ENCODE results near the gene MYRIP.

- TF ChIP-seq ETV6 (CRISPR knock-in tag; IDR thresholded peaks at IDR 0.05) (no peak), ZNF121 (CRISPR knock-in tag; IDR thresholded peaks at IDR 0.05) (no peak), SP1 (CRISPR knock-in tag; conservative IDR thresholded peaks at IDR 0.05) (no peak), AR (CRISPR knock-in tag; IDR thresholded peaks at IDR 0.05) (no peak), JUN (CRISPR knock-in tag; IDR thresholded peaks at IDR 0.05) (no peak), CREB1 (CRISPR knock-in tag; IDR thresholded peaks at IDR 0.05) (no peak), CREM (CRISPR knock-in tag; IDR thresholded peaks at IDR 0.05) (no peak)
- TF ChIP-seq, protein P1, sequence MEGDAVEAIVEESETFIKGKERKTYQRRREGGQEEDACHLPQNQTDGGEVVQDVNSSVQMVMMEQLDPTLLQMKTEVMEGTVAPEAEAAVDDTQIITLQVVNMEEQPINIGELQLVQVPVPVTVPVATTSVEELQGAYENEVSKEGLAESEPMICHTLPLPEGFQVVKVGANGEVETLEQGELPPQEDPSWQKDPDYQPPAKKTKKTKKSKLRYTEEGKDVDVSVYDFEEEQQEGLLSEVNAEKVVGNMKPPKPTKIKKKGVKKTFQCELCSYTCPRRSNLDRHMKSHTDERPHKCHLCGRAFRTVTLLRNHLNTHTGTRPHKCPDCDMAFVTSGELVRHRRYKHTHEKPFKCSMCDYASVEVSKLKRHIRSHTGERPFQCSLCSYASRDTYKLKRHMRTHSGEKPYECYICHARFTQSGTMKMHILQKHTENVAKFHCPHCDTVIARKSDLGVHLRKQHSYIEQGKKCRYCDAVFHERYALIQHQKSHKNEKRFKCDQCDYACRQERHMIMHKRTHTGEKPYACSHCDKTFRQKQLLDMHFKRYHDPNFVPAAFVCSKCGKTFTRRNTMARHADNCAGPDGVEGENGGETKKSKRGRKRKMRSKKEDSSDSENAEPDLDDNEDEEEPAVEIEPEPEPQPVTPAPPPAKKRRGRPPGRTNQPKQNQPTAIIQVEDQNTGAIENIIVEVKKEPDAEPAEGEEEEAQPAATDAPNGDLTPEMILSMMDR (IDR thresholded peaks at IDR 0.05) = no peak
- TF ChIP-seq, protein P2, sequence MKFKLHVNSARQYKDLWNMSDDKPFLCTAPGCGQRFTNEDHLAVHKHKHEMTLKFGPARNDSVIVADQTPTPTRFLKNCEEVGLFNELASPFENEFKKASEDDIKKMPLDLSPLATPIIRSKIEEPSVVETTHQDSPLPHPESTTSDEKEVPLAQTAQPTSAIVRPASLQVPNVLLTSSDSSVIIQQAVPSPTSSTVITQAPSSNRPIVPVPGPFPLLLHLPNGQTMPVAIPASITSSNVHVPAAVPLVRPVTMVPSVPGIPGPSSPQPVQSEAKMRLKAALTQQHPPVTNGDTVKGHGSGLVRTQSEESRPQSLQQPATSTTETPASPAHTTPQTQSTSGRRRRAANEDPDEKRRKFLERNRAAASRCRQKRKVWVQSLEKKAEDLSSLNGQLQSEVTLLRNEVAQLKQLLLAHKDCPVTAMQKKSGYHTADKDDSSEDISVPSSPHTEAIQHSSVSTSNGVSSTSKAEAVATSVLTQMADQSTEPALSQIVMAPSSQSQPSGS (CRISPR knock-in tag; IDR thresholded peaks at IDR 0.05; ENCODE audit: borderline replicate concordance, low read depth) = no peak
- TF ChIP-seq, protein P3, sequence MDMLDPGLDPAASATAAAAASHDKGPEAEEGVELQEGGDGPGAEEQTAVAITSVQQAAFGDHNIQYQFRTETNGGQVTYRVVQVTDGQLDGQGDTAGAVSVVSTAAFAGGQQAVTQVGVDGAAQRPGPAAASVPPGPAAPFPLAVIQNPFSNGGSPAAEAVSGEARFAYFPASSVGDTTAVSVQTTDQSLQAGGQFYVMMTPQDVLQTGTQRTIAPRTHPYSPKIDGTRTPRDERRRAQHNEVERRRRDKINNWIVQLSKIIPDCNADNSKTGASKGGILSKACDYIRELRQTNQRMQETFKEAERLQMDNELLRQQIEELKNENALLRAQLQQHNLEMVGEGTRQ (CRISPR knock-in tag; IDR thresholded peaks at IDR 0.05) = no peak
Observed at GRCh38 chr3:39763390-39763789, 46.0 kb upstream of the MYRIP start.
